ENCODE results near the gene TPRG1L.
"Not testable (repeated sequence)": the region's sequence is repeated elsewhere in the genome, so short reads cannot be mapped to it uniquely, and the experiment has no call there.

GRCh38 chr1:3575515-3575914, 49.3 kb upstream of the TPRG1L start:
- TF ChIP-seq POLR2AphosphoS5 (IDR thresholded peaks at IDR 0.05; ENCODE audit: low read depth); CTCF (IDR thresholded peaks at IDR 0.05; ENCODE audit: insufficient read depth, low read length); GABPA (IDR thresholded peaks at IDR 0.05; ENCODE audit: low read depth): not testable (repeated sequence)
- TF ChIP-seq, protein P1, sequence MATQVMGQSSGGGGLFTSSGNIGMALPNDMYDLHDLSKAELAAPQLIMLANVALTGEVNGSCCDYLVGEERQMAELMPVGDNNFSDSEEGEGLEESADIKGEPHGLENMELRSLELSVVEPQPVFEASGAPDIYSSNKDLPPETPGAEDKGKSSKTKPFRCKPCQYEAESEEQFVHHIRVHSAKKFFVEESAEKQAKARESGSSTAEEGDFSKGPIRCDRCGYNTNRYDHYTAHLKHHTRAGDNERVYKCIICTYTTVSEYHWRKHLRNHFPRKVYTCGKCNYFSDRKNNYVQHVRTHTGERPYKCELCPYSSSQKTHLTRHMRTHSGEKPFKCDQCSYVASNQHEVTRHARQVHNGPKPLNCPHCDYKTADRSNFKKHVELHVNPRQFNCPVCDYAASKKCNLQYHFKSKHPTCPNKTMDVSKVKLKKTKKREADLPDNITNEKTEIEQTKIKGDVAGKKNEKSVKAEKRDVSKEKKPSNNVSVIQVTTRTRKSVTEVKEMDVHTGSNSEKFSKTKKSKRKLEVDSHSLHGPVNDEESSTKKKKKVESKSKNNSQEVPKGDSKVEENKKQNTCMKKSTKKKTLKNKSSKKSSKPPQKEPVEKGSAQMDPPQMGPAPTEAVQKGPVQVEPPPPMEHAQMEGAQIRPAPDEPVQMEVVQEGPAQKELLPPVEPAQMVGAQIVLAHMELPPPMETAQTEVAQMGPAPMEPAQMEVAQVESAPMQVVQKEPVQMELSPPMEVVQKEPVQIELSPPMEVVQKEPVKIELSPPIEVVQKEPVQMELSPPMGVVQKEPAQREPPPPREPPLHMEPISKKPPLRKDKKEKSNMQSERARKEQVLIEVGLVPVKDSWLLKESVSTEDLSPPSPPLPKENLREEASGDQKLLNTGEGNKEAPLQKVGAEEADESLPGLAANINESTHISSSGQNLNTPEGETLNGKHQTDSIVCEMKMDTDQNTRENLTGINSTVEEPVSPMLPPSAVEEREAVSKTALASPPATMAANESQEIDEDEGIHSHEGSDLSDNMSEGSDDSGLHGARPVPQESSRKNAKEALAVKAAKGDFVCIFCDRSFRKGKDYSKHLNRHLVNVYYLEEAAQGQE (IDR thresholded peaks at IDR 0.05; ENCODE audit: insufficient replicate concordance, low read depth): not testable (repeated sequence)

Data from HL-60 (cell line).